Middle frontal gyrus (tissue), 1 donor: ENCODE data around the gene ZNF365.

ENCODE experiments used
- DNase-seq: peaks from one replicate; pipeline ENCODE4 v3.0.0-alpha.2; 2015; ENCODE audit warnings: low spot score; ENCODE audit errors: extremely low spot score

ZNF365 gene

GRCh38 chr10:62413652-62414051 is 39.5 kb downstream of the ZNF365 start:
- no peak for DNase-seq

GRCh38 chr10:62414359-62414758 is 40.2 kb downstream of the ZNF365 start:
- DNase-seq, result no peak

- DNase-seq, result no peak
Observed at GRCh38 chr10:62422068-62422590, 48.0 kb downstream of the ZNF365 start.

DNA sequence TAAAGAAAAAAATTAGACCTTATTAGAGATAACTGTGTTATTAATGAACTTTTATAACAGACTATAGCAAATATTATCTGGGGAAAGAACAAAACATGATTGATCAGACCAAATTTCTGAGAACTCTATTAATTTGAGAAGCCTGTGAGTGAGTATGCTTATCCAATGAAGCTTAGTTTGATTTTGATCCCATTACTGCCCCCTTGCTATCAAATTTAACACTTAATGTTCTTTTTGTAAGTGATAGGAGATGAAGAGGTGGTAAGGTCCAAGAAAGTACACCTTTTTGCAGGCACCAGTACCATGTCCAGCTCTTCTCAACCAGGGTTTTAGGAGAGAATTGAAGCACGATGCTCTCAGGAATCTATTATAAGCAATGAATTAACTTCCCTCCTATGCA is 49.9 kb downstream of the ZNF365 start:
- DNase-seq, result no peak

GRCh38 chr10:62426086-62426485 is 51.9 kb downstream of the ZNF365 start:
- no peak for DNase-seq

GRCh38 chr10:62426600-62426999 is 52.4 kb downstream of the ZNF365 start:
- no peak for DNase-seq

GRCh38 chr10:62430881-62431280 is 56.7 kb downstream of the ZNF365 start:
- DNase-seq, result no peak

DNA sequence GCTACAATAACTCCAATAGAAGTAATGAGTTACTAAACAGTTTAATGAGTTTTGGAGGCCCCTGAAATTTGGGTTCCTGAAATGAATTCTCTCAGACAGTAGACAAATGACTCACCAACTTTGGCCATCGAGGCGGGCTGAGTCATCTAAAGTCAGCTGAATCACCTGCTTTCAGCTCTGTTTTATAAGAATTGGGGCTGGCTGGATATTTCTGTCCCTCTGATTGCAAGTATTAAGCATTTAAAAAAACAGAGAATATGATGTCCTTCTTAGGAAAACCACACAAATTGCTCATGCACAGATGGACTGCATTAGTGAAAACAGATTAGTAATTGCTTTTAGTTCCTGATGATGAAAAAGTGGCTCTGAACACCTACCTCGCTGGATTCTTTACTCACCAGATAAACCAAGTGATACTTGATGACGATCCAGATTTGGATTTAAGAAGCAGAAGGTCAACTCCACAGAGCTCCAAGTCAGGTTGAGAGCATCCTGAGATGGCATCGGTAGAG is 59.1 kb downstream of the ZNF365 start:
- DNase-seq, result no peak

- DNase-seq, result no peak
Observed at GRCh38 chr10:62433901-62434300, 59.7 kb downstream of the ZNF365 start.

GRCh38 chr10:62437696-62438095 is 63.5 kb downstream of the ZNF365 start:
- peak; percentile 60 for DNase-seq

DNA sequence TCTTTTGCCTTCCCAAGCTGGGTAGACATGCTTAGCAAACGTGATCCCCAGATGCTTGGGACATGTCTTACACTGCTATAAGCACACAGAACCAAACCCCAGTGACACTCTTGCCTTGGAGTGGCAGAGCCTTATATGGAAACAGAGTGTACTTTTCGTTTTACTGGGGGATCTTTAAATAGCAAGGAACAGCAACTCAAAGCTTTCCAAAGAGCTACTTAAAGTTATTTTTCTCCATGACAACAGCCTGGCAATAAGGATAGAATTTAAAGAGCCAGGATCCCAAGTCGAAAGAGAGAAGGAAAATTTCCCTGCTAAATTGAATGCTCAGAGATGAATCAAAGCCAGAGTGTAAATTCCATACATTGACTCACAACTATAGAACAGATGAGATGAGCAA is 67.8 kb downstream of the ZNF365 start:
- peak; percentile 42 for DNase-seq

- DNase-seq, result no peak
Observed at GRCh38 chr10:62442894-62443669, 68.9 kb downstream of the ZNF365 start.

- no peak for DNase-seq
Observed at GRCh38 chr10:62443866-62444265, 69.7 kb downstream of the ZNF365 start.

GRCh38 chr10:62446627-62447026 is 72.5 kb downstream of the ZNF365 start:
- DNase-seq, result no peak

- no peak for DNase-seq
Observed at GRCh38 chr10:62450912-62451610, 76.9 kb downstream of the ZNF365 start.

DNA sequence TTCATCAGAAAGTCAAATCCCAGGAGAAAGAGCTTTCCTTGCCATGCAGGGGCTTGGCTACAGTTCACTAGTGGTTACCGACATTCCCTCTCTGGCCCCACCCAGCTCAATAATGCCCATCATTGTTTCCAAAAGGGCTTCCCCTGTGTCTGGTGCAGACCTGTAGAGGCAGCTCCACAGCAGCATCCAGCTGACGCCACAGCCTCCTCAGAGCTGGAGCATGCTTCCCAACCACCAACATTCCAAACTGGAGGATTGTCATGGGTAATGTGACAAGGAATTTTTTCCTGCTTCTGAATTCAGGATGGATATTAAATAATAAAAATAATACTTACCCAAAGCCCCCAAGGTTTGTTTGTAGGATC is 77.4 kb downstream of the ZNF365 start:
- no peak for DNase-seq
